HepG2 (cell line): ENCODE data around the gene NEAT1. TPM values are rescaled to one million over a fixed set of nuclear protein-coding genes. Genes with fewer than 3 reads are reported as not detected.

Experiments used
- AFF4 ChIP-seq: sonication (generic); formaldehyde crosslinking; IDR thresholded peaks from 2 replicates; pipeline ENCODE4 v1.4.0; 2020; ENCODE audit warnings: missing genetic modification reagents
- CEBPB ChIP-seq: IDR thresholded peaks from 2 replicates; pipeline ENCODE4 v1.6.1; 2011; ENCODE audit warnings: low read depth, low read length, improper control_type of control experiment, borderline replicate concordance
- EHMT2 ChIP-seq: fragments of 200-600 bp; sonication (generic); IDR thresholded peaks from 2 replicates; pipeline ENCODE4 v1.7.0; 2017; ENCODE audit warnings: antibody characterized with exemption, low read depth, low read length, borderline replicate concordance
- HDAC6 ChIP-seq: fragments of 200-600 bp; sonication (generic); IDR thresholded peaks from 2 replicates; pipeline ENCODE4 v1.7.0; 2017; ENCODE audit warnings: mild to moderate bottlenecking, antibody characterized with exemption, low read length, low read depth
- IRF9 ChIP-seq: sonication (generic); formaldehyde crosslinking; IDR thresholded peaks from 2 replicates; pipeline ENCODE4 v1.8.0; 2022; ENCODE audit warnings: missing genetic modification reagents, mild to moderate bottlenecking, borderline replicate concordance
- KMT2B ChIP-seq: IDR thresholded peaks from 2 replicates; pipeline ENCODE4 v1.6.1; 2016; ENCODE audit warnings: missing genetic modification reagents, missing compliant biosample characterization
- NFRKB ChIP-seq: fragments of 450-650 bp; IDR thresholded peaks from 2 replicates; pipeline ENCODE4 v1.6.1; 2017
- NR0B2 ChIP-seq: sonication (generic); formaldehyde crosslinking; IDR thresholded peaks from 2 replicates; pipeline ENCODE4 v1.4.0; 2020; ENCODE audit warnings: mild to moderate bottlenecking, missing genetic modification reagents
- PTBP1 ChIP-seq: fragments of 200-400 bp; formaldehyde crosslinking; IDR thresholded peaks from 2 replicates; pipeline ENCODE4 v1.6.1; 2018; ENCODE audit warnings: low read length, low read depth; ENCODE audit not compliant: poor library complexity, severe bottlenecking
- RFXAP ChIP-seq: sonication (generic); formaldehyde crosslinking; IDR thresholded peaks from 2 replicates; pipeline ENCODE4 v1.4.0; 2020; ENCODE audit warnings: missing genetic modification reagents, borderline replicate concordance
- SP2 ChIP-seq: sonication (generic); formaldehyde crosslinking; IDR thresholded peaks from 2 replicates; pipeline ENCODE4 v1.5.1; 2020; ENCODE audit warnings: mild to moderate bottlenecking, missing genetic modification reagents
- SP5 ChIP-seq: IDR thresholded peaks from 2 replicates; pipeline ENCODE4 v1.6.1; 2016; ENCODE audit warnings: low read depth, borderline replicate concordance
- ZBTB46 ChIP-seq: sonication (generic); formaldehyde crosslinking; IDR thresholded peaks from 2 replicates; pipeline ENCODE4 v1.4.0; 2020; ENCODE audit warnings: mild to moderate bottlenecking, missing genetic modification reagents, borderline replicate concordance
- ZGPAT ChIP-seq: IDR thresholded peaks from 2 replicates; pipeline ENCODE4 v1.6.1; 2016; ENCODE audit warnings: mild to moderate bottlenecking
- ZKSCAN5 ChIP-seq: sonication (generic); formaldehyde crosslinking; IDR thresholded peaks from 2 replicates; pipeline ENCODE4 v1.5.1; 2020; ENCODE audit warnings: mild to moderate bottlenecking, missing genetic modification reagents
- ZNF33B ChIP-seq: sonication (generic); formaldehyde crosslinking; IDR thresholded peaks from 2 replicates; pipeline ENCODE4 v1.5.1; 2020; ENCODE audit warnings: mild to moderate bottlenecking, missing genetic modification reagents
- ZNF580 ChIP-seq: IDR thresholded peaks from 2 replicates; pipeline ENCODE4 v1.6.1; 2016; ENCODE audit warnings: low read depth, borderline replicate concordance
- ZNF672 ChIP-seq: sonication (generic); formaldehyde crosslinking; IDR thresholded peaks from 2 replicates; pipeline ENCODE4 v1.8.1; 2022; ENCODE audit warnings: missing genetic modification reagents
- ZNF883 ChIP-seq: sonication (generic); formaldehyde crosslinking; IDR thresholded peaks from 2 replicates; pipeline ENCODE4 v1.5.1; 2020; ENCODE audit warnings: mild to moderate bottlenecking, missing genetic modification reagents; ENCODE audit errors: not compliant biosample characterization
- polyA plus RNA-seq, 8 experiments: library from polyadenylated mRNA; depleted of rRNA in 3 of 8; stranded (reverse) in 7 of 8; unstranded in 1 of 8; fragments of >200 nt; fragmentation: Illumina TruSeq in 4 of 8; extraction: Trizol in 4 of 8; gene quantifications; 2 replicates each; pipeline versions ENCODE4 v1.2.1 to v1.2.3, GENCODE V29; 2011 to 2016; ENCODE audit warnings: low read depth in 4 of 8, missing spikeins in 1 of 8, mixed read lengths in 1 of 8; ENCODE audit not compliant: insufficient read depth in 1 of 8
- total RNA-seq, 5 experiments: library from RNA; depleted of rRNA; stranded (reverse); fragments of >200 nt; fragmentation: Illumina TruSeq; extraction: Trizol; gene quantifications; 2 replicates each; pipeline ENCODE4 v1.2.3, GENCODE V29; 2016; ENCODE audit warnings: low read depth in 1 of 5

NEAT1 gene
- total and polyA plus RNA-seq, 2 of the 13 experiments (the other 11 are each of a cell fraction or from before 2014, with no cell fraction given), result 20.5 to 41.2 TPM

GRCh38 chr11:65382033-65382803, 40.4 kb upstream of the NEAT1 start, which contains the start of gene SLC25A45 (continued):
- TF ChIP-seq ZBTB46 (CRISPR knock-in tag), result 0 out of 2 replicates have a peak, but pooled peaks have one; percentile 36
- no peak for TF ChIP-seq ZNF33B (CRISPR knock-in tag)
- no peak; the same call in 1 of the 2 replicates for TF ChIP-seq IRF9 (CRISPR knock-in tag)
- TF ChIP-seq SP2, result no peak; the same call in 1 of the 2 replicates
- no peak for TF ChIP-seq NFRKB
- TF ChIP-seq ZKSCAN5 (CRISPR knock-in tag), result peak; percentile 98
- no peak for TF ChIP-seq EHMT2
- no peak; the same call in 1 of the 2 replicates for TF ChIP-seq AFF4 (CRISPR knock-in tag)
- TF ChIP-seq ZNF580, result 0 out of 2 replicates have a peak, but pooled peaks have one; percentile 47
- peak; percentile 97 for TF ChIP-seq ZGPAT (CRISPR knock-in tag)
- TF ChIP-seq NR0B2 (CRISPR knock-in tag), result no peak
- peak; percentile 68 for TF ChIP-seq PTBP1
- no peak for TF ChIP-seq HDAC6
- no peak for TF ChIP-seq ZNF672 (CRISPR knock-in tag)
- peak; percentile 63 for TF ChIP-seq SP5 (CRISPR knock-in tag)
- peak; percentile 64 for TF ChIP-seq ZNF883 (CRISPR knock-in tag)
- 0 out of 2 replicates have a peak, but pooled peaks have one; percentile 42 for TF ChIP-seq KMT2B
- no peak for TF ChIP-seq RFXAP (CRISPR knock-in tag)
- TF ChIP-seq CEBPB, result no peak
